ENCODE results near the gene RGSL1.

- TF ChIP-seq CTCF (conservative IDR thresholded peaks at IDR 0.05 in 1 of 2, IDR thresholded peaks at IDR 0.05 in 1 of 2; ENCODE audit: extremely low read depth in 1 of 2, insufficient read depth in 1 of 2, low read depth in 1 of 2, low read length in 2 of 2) (no peak), EZH2 (IDR thresholded peaks at IDR 0.05; ENCODE audit: borderline replicate concordance, low read length) (no peak)
Measured at GRCh38 chr1:182460550-182460951, 10.6 kb downstream of the RGSL1 start.
